ENCODE results near the gene KRTAP17-1. TPM values are rescaled to one million over a fixed set of nuclear protein-coding genes. Genes with fewer than 3 reads are reported as not detected.
"Not testable (repeated sequence)": the region's sequence is repeated elsewhere in the genome, so short reads cannot be mapped to it uniquely, and the experiment has no call there.

Gene KRTAP17-1
- not detected for polyA plus RNA-seq (ENCODE audit: insufficient read length in 10 of 10)
- long read RNA-seq, donor 1 = 0 reads
- long read RNA-seq, donor 2 = 0 reads
- long read RNA-seq, donor 3 = 0 reads
- long read RNA-seq, donor 4 = 0 reads
- long read RNA-seq, donor 5 = 0 reads
- long read RNA-seq, donor 6 = 0 reads
- long read RNA-seq, donor 7 = 0 reads
- long read RNA-seq, donor 8 = 0 reads
- long read RNA-seq, donor 9 = 0 reads

DNA sequence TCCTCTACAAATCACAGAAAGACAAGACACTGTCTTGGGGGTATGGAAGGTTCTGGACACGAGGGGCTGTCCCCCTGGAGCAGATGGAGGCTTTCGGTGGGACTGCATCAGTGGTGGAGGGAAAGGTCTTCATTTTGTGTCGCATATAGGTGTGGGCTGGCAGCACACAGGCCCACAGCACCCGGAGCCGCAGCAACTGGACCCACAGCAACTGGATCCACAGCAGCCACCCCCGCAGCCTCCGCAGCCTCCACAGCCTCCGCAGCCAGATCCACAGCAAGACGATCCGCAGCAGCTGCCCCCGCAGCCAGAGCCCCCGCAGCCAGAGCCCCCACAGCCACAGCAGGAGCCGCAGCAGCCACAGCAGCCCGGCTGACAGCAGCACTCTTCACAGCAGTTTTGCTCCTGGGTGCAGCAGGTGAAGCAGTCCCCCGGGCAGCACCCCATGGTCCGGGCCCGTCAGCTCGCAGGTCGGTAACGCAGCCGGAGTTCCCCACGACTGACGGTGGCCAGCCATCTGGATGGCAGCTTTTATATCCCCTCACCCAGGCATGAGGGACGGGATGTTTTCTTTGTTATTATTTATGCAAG is at the start of gene KRTAP17-1:
Gene KRTAP17-1, minus strand, starts transcription at position 507 of the 591 bp plus-strand sequence. Its CDS starts 60 bp downstream, at position 447.
- DNase-seq = no peak

- no peak for DNase-seq
Measured at GRCh38 chr17:41363881-41364280, 48.4 kb upstream of the KRTAP17-1 start.

GRCh38 chr17:41360296-41360995 is 44.9 kb upstream of the KRTAP17-1 start:
- peak in 1 of 3 donors; percentile 41 for DNase-seq

GRCh38 chr17:41354536-41354935 is 39.0 kb upstream of the KRTAP17-1 start:
- DNase-seq = no peak

- DNase-seq = no peak
Measured at GRCh38 chr17:41352597-41353366, 37.3 kb upstream of the KRTAP17-1 start.

DNA sequence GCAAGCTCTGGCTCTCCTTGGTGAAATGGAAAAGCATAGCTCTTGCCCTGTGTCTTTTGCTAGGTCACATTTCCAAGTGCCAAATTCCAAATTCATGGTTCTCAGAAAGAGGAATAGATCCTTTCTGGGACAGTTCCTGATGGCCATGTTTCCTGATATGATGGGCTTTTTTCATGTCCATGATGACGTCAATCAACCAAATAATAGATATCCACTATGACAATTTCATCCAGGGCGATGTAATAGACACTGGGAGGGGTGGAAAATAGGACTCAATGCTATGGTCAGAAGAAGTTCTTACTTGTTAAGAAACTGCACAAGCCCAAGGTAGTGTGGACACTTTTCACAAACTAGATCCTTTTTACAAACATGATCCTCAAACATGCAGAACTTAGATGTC is 35.7 kb upstream of the KRTAP17-1 start:
- no peak for DNase-seq

DNA sequence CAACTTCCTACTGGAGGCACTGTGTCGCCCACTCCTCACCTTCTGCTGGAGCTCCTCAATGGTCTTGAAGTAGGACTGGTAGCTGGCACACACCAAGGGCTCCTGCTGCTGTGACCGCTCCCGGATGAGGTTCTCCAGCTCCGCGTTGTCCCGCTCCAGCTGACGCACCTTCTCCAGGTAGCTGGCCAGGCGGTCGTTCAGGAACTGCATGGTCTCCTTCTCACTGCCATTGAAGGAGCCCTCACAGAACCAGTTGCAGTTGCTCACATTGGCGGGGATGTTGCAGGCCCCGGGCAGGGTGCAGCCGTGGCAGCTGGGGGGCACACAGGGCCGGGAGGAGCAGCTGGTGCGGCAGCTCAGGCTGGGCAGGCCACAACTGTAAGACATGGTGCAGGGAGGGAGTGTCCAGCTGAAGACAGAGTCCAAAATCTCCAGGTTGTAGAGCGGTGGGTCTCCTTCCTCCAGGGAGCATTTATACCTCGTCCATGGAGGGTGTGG is 34.9 kb upstream of the KRTAP17-1 start, which contains the start of gene KRT33A:
Gene KRT33A, minus strand, starts transcription at position 448 of the 498 bp plus-strand sequence. Its CDS starts 61 bp downstream, at position 387.
- not testable (repeated sequence) for DNase-seq

- no peak for DNase-seq
Measured at GRCh38 chr17:41347869-41348760, 32.6 kb upstream of the KRTAP17-1 start.

GRCh38 chr17:41346421-41346820 is 30.9 kb upstream of the KRTAP17-1 start:
- not testable (repeated sequence) for DNase-seq

GRCh38 chr17:41345992-41346391 is 30.5 kb upstream of the KRTAP17-1 start:
- DNase-seq = no peak

DNA sequence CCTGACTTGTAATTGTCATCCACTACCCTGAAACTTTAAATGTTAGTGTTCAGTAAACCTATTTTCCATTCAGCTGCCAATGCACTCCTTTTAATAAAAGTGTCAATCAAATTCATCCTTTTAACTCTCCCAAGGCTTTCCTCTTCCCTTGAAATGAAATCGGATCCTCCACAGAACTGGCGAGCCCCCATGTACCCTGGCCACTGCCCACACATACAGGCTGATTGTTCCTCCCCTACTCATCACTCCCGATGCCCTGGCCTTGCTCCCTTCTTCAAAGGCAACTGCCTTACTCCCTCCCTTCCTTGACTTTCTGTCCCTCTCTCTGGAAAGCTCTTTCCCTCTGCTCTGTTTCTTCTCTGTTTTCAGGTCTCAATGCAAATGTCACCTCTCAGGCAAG is 27.5 kb upstream of the KRTAP17-1 start:
- DNase-seq = no peak

DNA sequence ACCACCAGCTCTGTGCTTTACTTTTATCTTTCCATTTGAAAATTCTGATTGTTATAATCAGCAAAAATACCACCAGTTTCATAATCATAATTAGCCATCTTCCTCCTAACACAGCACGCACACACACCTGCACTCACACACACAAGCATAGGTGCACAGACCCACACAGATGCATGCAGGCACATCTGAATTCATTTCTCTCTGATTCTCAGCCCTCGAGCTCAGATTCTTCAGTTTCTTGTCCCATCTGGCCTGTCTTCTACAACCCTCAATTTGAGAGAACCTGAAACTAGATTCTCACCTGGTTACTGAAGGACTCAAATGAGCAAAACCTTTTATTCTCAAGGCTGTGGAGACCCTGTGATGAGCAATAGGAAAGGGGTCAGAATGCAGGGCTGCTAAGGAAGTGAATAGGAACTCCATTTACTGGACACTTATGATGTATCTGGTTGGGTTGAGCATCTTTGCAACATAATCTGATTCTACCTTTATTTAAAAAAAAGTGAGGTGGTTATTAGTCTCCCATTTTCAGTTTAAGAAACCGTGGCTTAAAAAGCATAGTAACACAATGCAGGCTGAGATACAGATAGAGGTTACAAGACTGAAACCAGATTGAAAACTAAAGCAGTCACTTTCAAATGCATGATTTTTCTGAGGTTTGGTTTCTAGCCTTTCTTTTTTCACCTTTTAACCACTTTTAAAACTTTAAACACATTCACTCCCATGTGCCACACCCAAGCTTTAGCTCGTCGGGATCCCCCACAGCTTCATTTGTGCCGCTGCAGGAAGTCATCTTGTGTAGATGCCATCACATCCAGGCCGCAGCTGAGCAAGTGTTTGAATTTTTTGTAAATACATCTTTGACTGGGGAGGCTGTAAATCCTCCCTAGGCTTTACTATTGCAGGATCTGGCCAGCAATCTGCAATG is 25.7 kb upstream of the KRTAP17-1 start:
- no peak for DNase-seq

DNA sequence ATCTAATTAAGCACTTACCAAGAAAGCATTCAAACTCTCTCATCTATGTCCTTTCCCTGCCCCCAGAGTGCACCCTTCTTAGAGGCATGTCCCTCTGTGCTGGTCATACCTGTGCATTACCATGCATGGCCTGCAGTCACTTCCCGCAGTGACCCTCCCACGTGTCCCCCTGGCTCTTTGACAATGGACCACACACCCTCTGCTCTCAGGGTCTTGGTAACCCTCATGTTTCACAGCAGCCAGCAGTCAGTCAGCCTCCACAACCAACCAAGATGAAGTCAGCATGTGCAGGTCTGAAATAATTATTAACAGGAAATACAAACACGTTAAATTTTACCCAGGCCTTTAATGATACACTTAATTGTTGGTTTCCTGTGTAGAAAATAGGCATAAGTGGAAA is 25.0 kb upstream of the KRTAP17-1 start:
- no peak for DNase-seq

GRCh38 chr17:41339571-41340172 is 24.2 kb upstream of the KRTAP17-1 start:
- DNase-seq = no peak

DNA sequence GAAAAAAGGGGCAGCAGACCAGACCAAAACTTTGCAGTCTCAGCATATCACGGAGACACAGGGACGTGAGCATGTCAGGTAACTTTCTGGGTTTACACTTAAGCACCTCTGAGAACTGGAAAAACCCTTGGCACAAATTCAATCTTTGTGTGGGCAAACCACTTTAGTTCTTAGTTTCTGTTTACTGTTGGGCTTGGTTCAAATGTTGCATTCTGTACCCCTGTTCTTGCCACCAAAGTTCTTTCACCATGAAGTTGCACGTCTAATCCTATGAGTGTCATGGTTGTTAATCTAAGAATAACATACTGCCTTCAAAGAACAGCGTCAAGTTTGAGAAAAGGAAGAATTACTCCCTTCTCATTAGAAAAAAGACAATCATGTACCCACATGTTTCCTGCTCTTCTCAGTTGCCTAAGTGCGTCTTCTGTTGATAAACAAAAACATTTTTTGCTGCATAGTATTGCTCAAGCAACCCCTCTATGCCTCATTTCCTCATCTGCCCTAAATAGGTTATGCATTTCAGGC is 23.5 kb upstream of the KRTAP17-1 start:
- no peak for DNase-seq

DNA sequence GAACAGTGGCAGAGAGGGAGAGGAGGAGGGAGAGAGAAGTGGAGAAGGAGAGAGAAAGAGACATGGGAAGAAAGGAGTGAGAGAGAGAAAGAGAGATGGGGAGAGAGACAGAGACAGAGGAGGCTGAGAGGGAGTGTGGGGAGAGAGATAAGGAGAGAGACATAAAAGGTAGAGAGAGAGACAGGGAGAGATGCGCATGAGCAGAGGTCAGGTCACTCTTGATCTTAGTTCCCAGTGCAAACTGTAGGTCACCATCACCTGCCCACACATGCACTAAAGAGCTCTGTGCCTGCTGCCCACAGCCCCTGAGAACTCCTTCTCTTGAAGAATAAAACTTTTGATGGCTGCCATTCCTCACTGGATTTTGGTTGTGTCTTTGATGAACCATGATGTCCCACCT is 20.2 kb upstream of the KRTAP17-1 start:
- no peak for DNase-seq

- no peak for DNase-seq
Measured at GRCh38 chr17:41334385-41335305, 19.1 kb upstream of the KRTAP17-1 start.

GRCh38 chr17:41333836-41334235 is 18.3 kb upstream of the KRTAP17-1 start:
- no peak for DNase-seq
